ENCODE results near the gene IFNGR2.
"Not testable (repeated sequence)": the region's sequence is repeated elsewhere in the genome, so short reads cannot be mapped to it uniquely, and the experiment has no call there.

The IFNGR2 gene

GRCh38 chr21:33377221-33377920, 25.8 kb upstream of the IFNGR2 start:
- DNase-seq (ENCODE audit: low read depth) = no peak

- DNase-seq (ENCODE audit: low read depth) = no peak
Observed at GRCh38 chr21:33378081-33378480, 25.1 kb upstream of the IFNGR2 start.

- DNase-seq (ENCODE audit: low read depth) = peak; percentile 92
Observed at GRCh38 chr21:33379934-33380333, 23.3 kb upstream of the IFNGR2 start.

GRCh38 chr21:33380483-33380998, 22.7 kb upstream of the IFNGR2 start:
- peak; percentile 96 for DNase-seq (ENCODE audit: low read depth)

- not testable (repeated sequence) for DNase-seq (ENCODE audit: low read depth)
Observed at GRCh38 chr21:33381381-33381780, 21.8 kb upstream of the IFNGR2 start.

GRCh38 chr21:33383056-33383888, 19.9 kb upstream of the IFNGR2 start:
- DNase-seq (ENCODE audit: low read depth) = peak; percentile 84

GRCh38 chr21:33384841-33385331, 18.3 kb upstream of the IFNGR2 start:
- no peak for DNase-seq (ENCODE audit: low read depth)

- DNase-seq (ENCODE audit: low read depth) = no peak
Observed at GRCh38 chr21:33386222-33386784, 16.9 kb upstream of the IFNGR2 start.

- DNase-seq (ENCODE audit: low read depth) = no peak
Observed at GRCh38 chr21:33387294-33387693, 15.9 kb upstream of the IFNGR2 start.

- no peak for DNase-seq (ENCODE audit: low read depth)
Observed at GRCh38 chr21:33388188-33388587, 15.0 kb upstream of the IFNGR2 start.

GRCh38 chr21:33390479-33390878, 12.7 kb upstream of the IFNGR2 start:
- no peak for DNase-seq (ENCODE audit: low read depth)

GRCh38 chr21:33391656-33392055, 11.6 kb upstream of the IFNGR2 start:
- DNase-seq (ENCODE audit: low read depth) = no peak

- DNase-seq (ENCODE audit: low read depth) = no peak
Observed at GRCh38 chr21:33392284-33392985, 10.8 kb upstream of the IFNGR2 start.

- DNase-seq (ENCODE audit: low read depth) = no peak
Observed at GRCh38 chr21:33393348-33393747, 9.9 kb upstream of the IFNGR2 start.

GRCh38 chr21:33394260-33394659, 9.0 kb upstream of the IFNGR2 start:
- DNase-seq (ENCODE audit: low read depth) = peak; percentile 73

GRCh38 chr21:33395891-33396331, 7.3 kb upstream of the IFNGR2 start:
- DNase-seq (ENCODE audit: low read depth) = peak; percentile 75

GRCh38 chr21:33396436-33396835, 6.8 kb upstream of the IFNGR2 start:
- DNase-seq (ENCODE audit: low read depth) = no peak

- DNase-seq (ENCODE audit: low read depth) = peak; percentile 96
Observed at GRCh38 chr21:33396951-33397350, 6.3 kb upstream of the IFNGR2 start.

- no peak for DNase-seq (ENCODE audit: low read depth)
Observed at GRCh38 chr21:33397717-33398116, 5.5 kb upstream of the IFNGR2 start.

GRCh38 chr21:33398361-33398760, 4.9 kb upstream of the IFNGR2 start:
- DNase-seq (ENCODE audit: low read depth) = no peak

GRCh38 chr21:33401630-33401992, 1.6 kb upstream of the IFNGR2 start:
- no peak for DNase-seq (ENCODE audit: low read depth)
